GM19452 (cell line): ENCODE measurements around the gene DOCK1.
"Not testable (repeated sequence)": the region's sequence is repeated elsewhere in the genome, so short reads cannot be mapped to it uniquely, and the experiment has no call there.

Experiments used
- ATAC-seq: cut with Tn5 transposase; IDR thresholded peaks from one replicate; pipeline ENCODE4 v1.9.1; 2021; ENCODE audit not compliant: unreplicated experiment

DOCK1 gene

DNA sequence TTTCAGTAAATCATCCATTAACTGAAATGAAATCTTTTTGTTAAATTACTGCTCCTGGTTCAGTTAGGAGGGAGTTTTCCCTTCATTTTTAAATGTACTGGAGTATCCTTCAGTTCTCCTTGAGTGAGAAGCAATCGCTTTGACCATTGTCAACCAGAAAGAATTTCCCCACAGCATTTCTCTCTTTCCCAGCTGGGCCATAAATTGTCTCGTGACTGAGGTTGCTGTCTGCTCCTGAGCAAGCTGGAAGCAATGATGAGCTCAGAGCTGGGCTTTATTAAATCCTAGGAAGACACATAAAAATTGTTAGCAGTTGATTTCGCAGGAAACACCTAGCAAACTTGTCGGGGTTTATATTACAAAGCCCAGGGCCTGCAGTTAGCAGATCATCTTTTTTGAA is 393.2 kb downstream of the DOCK1 start:
- no peak for ATAC-seq

DNA sequence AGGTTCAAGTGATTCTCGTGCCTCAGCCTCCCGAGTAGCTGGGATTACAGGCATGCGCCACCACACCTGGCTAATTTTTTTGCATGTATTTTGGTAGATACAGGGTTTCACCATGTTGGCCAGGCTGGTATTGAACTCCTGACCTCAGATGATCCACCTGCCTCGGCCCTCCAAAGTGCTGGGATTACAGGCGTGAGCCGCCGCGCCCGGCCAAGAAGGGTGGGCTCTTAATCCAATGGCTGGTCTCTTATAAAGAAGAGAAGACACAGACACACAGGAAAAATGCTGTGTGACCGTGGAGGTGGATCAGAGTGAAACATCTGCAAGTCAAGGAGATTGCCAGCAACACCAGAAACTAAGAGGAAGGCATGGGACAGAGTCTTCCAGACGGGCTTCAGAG is 394.0 kb downstream of the DOCK1 start:
- ATAC-seq = not testable (repeated sequence)

DNA sequence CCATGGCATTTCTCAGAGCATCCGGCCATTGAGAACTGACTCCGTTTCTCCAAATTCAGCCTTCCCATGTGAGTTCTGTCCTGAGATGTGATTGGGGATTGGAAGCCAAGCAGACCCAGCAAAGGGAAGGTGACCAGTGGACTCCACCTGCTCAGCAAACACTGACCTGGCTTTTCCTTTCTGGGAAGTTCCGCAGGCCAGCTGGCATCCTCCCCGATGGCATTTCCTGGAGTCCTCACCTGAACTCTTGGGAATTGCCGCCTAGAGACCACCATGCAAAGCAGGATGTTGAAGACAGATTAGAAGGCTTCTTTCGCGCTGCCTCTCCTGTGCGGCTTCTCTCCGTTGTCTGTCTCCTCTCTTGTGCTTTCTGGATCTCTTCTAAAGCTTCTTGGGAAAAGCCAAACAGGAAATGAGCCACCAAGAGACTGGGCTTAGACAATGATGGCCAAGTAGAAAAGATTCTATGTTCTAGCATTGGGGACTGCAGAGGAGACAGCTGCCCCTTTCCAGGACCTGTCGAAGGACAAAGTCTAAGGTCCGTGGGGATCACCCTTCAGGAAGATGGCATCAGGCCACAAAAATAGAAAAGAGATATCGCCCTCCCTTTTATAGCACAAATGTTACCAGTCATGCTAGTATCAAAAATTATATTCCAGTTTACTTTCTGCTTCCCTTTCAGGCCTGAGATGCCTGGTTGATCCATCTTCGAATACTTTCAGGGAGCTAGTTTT is 394.9 kb downstream of the DOCK1 start:
- ATAC-seq = no peak

DNA sequence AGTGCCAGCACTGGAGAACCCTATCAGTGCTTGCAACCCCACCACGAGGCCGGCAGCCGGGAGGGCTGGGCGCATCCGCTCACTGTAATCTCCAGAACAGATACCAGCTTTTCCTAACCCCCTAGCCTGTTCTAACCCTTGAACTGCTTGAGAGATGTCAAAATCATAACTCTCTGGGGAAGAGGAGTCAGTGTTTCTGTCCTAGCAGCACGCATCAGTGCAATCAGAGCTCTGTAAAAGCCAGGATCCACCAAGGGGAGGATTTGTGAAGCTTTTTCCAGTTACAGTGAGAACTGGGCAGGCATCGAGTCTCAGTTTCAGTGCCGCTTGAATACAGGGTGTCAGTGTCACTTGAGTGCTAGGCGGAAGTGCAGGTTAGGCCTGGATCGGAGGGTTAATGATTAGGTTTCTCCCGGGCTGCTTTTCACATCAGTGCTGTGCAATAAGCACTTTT is 395.7 kb downstream of the DOCK1 start:
- no peak for ATAC-seq

DNA sequence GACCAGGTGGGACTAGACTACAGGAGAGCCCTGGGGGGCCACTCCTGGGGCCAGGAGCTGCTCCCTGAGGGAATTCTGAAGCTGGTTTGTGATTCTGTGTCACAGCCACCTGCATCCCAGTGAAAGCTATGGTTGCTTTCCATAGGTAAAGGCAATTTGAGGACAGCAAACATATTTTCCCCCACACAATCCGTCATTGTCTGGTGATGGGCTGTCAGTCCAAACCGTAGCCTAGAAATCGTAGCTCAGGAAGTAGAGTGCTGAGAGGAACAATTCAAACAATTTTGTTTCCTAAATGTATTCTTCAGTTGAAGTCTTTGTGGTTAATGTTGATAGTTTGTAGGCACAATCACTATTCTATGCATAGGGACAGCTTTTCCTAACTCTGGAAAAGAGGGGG is 397.1 kb downstream of the DOCK1 start:
- no peak for ATAC-seq

DNA sequence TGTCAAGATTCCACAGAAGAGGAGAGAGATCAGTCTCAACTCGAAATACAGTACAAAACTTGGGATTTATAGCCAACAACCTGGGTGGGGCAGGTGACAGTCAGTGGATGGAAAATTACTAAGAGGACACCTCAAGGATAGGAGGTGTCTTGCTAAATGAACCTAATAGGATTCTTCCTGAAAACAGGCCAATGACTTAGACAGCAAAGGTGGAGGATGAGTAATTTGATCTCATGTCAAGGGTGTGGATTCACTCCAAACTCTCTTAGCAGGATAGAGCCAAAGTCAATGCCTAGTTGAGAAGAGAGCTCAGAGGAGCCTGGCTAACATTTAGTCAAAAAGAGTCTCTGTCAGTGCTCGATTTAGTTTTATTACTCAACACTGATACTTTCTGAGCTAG is 397.9 kb downstream of the DOCK1 start:
- ATAC-seq = no peak

DNA sequence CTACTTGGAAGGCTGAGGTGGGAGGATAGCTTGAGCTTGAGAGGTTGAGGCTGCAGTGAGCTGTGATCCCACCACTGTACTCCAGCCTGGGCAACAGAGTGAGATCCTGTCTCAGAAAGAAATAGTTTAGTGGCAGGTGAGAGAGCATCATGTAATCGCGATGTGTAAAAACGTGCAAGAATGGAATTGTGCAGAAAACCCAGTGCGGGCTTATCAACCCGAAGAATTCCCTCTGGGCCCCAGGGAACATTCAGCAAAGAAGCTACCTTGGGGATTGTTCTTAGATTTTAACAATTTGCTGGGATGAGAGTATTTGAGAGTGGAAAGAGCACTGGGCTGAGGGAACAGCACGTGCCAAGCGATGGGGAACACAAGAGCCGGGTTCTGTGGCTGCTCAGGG is 398.5 kb downstream of the DOCK1 start:
- ATAC-seq = no peak

DNA sequence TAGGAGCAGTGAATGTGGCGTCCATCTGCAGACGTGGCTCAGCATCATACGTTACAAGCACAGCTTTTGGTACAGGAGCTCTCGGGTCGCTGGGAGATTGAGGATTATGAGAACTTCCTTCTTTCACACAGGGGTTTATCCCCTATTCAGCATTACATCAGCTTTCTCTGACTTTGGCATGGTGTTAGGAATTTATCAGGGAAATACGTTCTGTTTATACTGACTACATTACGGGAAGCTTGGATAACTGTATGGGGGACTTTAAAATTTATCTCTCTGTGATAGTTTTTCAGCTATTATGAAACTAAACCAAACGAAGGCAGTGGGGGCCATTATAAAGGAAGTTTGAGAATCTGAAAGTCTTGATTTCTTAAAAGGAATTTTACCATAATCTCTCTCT is 401.3 kb downstream of the DOCK1 start:
- no peak for ATAC-seq

DNA sequence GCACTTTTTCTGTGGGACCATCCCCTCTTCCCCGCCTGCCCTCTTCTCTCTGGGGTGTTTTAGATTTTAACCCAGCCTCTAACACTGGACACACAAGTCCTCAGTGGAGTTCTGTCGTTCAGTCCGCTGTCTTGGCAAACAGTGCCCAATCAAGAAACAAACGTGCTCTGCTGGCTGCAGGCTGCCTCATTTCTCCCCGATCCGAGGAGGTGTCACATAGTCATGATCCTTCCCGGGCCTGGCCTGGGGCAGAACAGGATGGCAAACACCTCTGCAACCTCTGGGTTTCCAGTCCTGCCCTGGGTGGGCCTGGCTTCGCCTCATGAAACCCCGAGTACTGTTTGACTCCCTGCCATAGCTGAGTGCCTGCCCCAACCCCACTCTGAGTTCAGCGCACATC is 402.1 kb downstream of the DOCK1 start:
- ATAC-seq = no peak

DNA sequence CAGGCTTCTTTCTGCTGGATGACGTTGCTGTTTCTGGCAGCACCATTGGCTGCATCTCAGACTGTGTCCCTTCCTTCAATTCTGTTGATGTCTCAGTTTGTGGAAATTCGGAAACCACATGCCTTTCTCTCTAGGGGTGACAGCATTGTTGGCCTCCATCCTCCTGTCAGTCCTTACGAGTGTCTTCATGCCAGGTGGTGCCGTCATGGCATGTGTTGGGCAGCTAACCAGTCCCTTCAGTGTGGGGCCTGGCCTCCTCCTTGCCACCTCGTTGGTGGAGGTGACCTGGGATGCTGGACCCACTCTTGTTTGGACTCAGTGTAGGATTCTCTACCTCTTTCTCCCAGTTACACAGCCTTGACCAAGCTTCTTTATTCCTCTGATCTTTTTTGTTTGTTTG is 402.8 kb downstream of the DOCK1 start:
- ATAC-seq = no peak

DNA sequence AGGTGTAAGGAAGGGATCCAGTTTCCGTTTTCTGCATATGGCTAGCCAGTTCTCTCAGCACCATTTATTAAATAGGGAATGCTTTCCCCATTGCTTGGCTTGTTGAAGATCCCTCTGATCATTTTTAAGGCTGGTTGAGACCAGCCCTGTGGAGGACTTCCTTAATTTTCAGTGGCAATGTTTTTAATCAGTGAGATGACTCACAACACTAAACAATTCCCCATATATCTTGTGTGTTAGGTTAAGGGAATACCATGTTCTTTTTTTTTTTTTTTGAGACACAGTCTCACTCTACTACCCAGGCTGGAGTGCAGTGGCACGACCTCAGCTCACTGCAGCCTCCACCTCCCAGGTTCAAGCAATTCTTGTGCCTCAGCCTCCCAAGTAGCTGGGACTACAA is 404.4 kb downstream of the DOCK1 start:
- not testable (repeated sequence) for ATAC-seq

DNA sequence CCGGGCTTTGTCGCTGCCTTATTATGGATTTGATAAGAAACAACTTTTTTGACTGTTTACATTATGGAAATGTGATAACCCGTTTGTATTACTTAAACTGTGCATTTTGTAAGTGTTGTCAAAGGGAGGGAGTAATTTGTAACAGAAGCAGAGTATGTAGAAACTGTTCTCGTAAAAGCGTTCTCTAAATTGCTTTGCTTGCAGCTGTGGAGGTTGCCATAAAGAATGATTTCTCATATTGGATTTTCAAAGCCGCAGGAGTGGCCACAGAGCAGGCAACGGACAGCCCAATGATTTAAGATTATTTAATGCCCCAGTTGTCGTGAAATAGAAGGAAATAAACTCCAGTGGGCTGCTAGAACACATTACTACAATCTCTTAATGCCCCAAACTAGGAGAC is 405.2 kb downstream of the DOCK1 start:
- ATAC-seq = no peak

DNA sequence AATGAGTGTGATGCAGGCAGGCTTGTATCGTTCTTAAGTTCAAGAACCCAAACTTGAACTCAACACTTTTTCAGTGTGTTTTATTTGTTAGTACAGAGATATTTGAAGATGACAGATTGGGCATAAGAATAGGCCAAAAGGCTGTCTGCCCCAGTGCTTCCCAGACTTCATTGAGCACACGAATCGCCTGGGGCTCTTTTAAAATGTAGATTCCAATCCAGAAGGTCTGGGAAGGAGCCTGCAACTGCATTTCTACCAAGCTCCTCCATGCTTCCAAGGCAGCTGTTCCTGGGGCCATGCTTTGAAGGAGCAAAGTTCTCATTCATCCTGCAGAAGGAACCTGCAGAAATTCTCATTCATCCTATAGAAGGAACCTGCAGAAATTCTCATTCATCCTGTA is 405.7 kb downstream of the DOCK1 start:
- ATAC-seq = no peak

DNA sequence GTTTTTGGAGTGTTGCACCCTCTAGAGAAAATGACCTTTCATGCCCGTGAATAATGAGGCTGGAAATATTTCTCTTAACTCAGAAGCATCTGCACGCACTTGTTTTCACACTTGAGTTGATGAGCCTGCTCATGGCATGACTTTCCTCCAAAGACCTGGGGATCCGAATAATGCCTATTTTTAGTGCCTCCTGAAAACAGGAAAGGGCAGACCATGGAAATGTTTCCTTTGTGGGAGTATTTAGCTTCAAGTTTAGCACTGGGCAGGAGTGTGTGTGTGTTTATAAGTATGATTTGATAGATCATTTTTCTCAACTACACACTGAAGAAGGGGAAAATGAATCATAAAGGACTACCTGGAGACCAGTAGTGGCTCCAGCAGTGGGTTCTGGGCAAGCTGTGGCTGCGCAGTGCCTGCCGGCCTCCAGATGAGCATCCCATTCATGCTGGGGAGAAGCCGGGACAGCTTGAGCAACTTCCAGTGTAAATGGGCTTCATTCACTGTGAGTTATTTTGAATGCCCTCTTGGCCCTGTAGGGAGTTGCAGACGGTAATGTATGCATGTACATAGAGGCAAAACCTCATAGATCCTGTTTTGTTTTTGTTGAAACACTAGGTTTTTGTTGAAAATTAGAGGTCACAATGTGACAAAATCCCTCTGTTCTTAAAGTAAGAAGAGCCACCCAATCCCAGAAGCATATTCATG is 408.9 kb downstream of the DOCK1 start:
- ATAC-seq = no peak

DNA sequence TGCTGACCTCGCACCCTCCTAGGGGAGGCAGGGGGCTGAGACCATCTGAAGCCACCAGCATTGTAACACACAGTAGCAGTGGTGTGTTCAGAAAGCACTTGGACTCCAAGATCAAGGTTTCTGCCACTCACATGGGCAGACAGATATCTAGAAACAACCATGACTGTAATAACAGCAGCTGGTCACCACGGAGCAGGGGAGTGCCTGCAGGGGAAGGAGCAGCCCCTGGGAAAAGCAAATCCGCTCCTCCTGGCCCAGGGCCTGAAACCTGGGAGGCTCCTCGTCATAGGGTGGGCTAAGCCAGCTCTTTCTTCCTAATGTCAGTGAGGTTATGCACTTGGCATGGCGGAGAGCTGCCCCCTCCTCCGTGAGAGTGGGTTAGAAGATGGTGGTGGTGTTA is 409.6 kb downstream of the DOCK1 start:
- ATAC-seq = no peak

DNA sequence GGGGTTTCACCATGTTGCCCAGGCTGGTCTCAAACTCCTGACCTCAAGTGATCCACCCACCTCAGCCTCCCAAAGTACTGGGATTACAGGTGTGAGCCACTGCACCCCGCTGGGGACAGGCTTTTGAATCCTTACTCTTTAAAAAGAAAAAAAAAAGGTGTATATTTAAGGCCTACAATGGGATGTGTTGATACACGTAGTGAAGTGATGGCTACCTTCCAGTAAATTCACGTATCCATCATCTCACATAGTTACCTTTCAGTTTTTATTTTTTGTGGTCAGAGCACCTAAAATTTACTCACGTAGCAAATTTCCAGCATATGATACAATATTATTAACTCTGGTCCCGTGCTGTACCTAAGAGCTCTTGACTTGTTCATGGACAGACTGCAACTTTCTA is 410.7 kb downstream of the DOCK1 start:
- no peak for ATAC-seq

DNA sequence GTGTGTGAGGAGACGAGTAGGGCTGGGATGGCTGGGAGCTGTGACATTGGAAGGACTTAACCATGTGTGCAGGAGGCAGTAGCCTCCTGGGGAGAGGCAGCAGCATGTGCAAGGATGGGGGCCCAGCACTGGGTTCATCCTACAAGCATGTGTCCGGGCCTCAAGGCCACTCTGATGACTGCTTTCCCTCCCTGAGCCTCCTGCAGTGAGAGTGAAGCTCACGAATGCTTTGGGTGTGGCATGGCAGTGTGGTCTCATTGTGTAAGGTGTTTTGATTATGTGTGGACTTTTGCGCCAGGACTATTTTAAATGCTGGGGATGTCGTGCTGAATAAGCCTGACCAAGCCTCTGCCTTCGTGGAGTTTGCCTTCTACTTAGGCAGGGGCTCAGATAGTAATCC is 413.2 kb downstream of the DOCK1 start:
- ATAC-seq = no peak

DNA sequence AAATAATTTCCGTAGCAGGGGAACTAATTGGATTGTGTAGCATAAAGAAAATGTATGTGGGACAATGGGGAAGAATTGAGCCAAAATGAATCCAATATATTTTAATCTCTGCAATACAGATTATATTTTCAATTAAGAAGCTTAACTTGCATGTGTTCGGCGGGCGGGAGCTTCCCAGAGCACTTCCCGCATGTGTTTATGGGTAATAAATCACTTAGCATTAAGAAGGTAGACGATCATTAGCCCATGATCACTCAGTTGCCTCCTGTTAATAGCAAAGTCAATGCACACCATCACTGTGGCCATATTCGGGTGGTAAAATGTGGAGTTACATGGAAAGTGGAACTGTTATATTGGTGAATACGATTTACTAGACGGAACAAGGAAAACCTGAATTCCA is 414.0 kb downstream of the DOCK1 start:
- no peak for ATAC-seq

DNA sequence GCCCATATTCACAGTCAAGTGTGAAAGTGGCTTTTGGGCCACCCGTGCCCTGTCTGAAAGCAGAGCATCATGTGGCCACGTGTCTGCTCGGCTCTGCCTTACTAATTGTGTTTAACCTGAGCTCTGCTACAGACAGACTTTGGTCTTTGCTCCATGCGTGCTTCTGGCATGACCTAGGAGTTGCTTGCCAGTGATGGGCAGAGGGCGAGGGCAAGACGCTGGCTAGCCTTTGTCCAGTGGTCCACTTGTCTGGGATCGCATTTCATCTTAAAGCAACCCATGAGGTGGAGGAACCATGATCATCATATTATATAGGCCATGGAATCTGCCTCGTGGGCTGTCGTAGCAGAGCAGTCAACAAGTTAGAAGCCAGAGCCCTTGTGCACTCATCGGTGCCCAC is 414.5 kb downstream of the DOCK1 start:
- no peak for ATAC-seq

DNA sequence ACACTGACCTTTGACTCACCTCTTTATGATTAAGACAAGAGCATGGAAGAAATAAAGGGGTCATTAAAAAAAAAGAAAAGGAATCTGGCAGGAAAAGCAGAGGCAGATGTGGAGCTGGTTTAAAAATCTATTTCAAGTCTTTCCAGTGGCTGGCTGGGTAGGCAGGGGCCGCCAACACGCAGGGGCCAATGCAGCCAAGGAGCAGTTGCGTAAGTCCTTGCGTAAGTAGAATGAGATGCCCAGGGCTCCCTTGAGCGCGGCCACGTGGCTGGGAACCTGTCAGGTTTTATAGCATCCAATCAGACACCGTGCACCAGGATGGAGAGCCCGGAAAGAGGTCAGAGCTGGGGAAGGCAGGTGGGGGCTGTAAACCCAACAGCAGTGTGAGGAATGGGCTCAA is 414.9 kb downstream of the DOCK1 start:
- no peak for ATAC-seq

DNA sequence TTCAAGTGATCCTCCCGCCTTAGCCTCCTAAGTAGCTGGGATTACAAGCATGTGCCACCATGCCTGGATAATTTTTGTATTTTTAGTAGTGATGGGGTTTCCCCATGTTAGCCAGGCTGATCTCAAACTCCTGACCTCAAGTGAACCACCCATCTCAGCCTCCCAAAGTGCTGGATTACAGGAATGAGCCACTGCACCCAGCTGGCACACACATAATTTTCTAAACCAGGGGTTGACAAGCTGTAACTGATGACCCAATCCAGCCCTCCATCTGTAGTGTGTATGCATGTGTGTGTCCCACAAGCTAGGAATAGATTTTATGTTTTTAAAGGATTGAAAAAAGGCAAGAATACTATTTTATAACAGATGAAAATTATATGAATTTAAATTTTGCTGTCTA is 417.1 kb downstream of the DOCK1 start:
- no peak for ATAC-seq

DNA sequence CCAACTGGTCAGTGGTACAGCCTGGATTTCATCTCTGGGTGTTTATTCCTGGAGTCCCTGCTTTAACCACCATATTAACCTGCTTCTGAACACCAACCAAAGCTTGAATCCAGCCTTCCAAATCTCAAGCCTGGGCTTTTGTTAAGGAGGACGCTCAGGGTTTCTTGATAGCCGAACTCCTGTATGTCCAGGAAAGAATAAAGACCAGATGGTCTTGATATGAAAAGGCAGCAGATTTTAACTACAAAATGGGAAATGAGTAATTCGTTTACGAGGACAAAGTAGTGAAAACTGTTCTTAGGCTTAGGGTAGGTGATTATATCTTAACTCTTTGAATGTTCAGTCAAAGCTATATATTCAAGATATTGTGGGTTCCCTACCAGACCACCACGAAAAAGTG is 420.3 kb downstream of the DOCK1 start:
- no peak for ATAC-seq

DNA sequence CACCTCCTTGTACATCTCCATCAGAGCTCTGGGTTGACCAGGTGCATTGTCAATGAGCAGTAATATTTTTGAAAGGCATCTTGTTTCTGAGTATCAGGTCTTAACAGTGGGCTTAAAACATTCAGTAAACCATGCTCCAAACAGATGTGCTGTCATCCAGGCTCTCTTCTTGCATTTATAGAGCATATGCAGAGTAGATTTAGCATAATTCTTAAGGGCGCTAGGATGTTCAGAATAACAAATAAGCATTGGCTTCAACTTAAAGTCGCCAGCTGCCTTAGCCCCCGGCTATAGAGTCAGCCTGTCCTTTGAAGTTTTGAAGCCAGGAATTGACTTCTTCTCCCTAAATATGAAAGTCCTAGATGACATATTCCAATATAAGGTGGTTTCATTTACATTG is 421.7 kb downstream of the DOCK1 start:
- no peak for ATAC-seq
